Neural progenitor cell (in vitro differentiated cells): ENCODE data around the gene PGAM1. TPM values are rescaled to one million over a fixed set of nuclear protein-coding genes. Genes with fewer than 3 reads are reported as not detected.
A peak's percentile ranks its signal among the peaks of the same experiment; 100 is the strongest.
"Not testable (repeated sequence)": the region's sequence is repeated elsewhere in the genome, so short reads cannot be mapped to it uniquely, and the experiment has no call there.

ENCODE experiments used
- DNase-seq: peaks from one replicate; pipeline ENCODE4 v3.0.0-alpha.2; 2016; ENCODE audit warnings: low spot score
- H2AFZ ChIP-seq: fragments of 200-600 bp; sonication (generic); replicated peaks from 2 replicates; pipeline ENCODE4 v1.6.1; 2016; ENCODE audit warnings: antibody characterized with exemption
- H3F3A ChIP-seq: fragments of 200-600 bp; sonication (generic); 2 replicates; pipeline ENCODE4 v1.6.1; 2016; ENCODE audit warnings: antibody characterized with exemption, low read depth
- H3K27ac ChIP-seq: fragments of 200-600 bp; sonication (generic); 2 replicates; pipeline ENCODE4 v1.5.1; 2016; ENCODE audit warnings: mild to moderate bottlenecking
- H3K27me3 ChIP-seq: fragments of 200-600 bp; sonication (generic); 2 replicates; pipeline ENCODE4 v1.6.1; 2016; ENCODE audit warnings: mild to moderate bottlenecking, moderate library complexity
- H3K36me3 ChIP-seq: fragments of 200-600 bp; sonication (generic); 2 replicates; pipeline ENCODE4 v1.5.1; 2016
- H3K4me1 ChIP-seq: fragments of 200-600 bp; sonication (generic); 2 replicates; pipeline ENCODE4 v1.6.1; 2016; ENCODE audit warnings: mixed run types
- H3K4me2 ChIP-seq: fragments of 200-600 bp; sonication (generic); 2 replicates; pipeline ENCODE4 v1.6.1; 2016
- H3K4me3 ChIP-seq: fragments of 200-600 bp; sonication (generic); 2 replicates; pipeline ENCODE4 v1.5.1; 2016
- H3K79me2 ChIP-seq: fragments of 200-600 bp; sonication (generic); 2 replicates; pipeline ENCODE4 v1.6.1; 2016; ENCODE audit warnings: low read depth
- H3K9ac ChIP-seq: fragments of 200-600 bp; sonication (generic); 2 replicates; pipeline ENCODE4 v1.6.1; 2016
- H3K9me3 ChIP-seq: fragments of 200-600 bp; sonication (generic); 2 replicates; pipeline ENCODE4 v1.5.1; 2016; ENCODE audit warnings: low read depth
- H4K20me1 ChIP-seq: fragments of 200-600 bp; sonication (generic); 2 replicates; pipeline ENCODE4 v1.6.1; 2016; ENCODE audit warnings: low read depth
- H3K27ac Mint-ChIP-seq: 3 replicates; pipeline ENCODE4 v1.8.0; 2021; ENCODE audit warnings: mixed read lengths
- H3K27me3 Mint-ChIP-seq: 2 replicates; pipeline ENCODE4 v1.8.0; 2022; ENCODE audit warnings: low read depth, mild to moderate bottlenecking, inconsistent platforms, moderate library complexity, mixed read lengths; ENCODE audit not compliant: insufficient read depth
- H3K36me3 Mint-ChIP-seq: 3 replicates; pipeline ENCODE4 v1.8.0; 2021; ENCODE audit warnings: mixed read lengths
- H3K4me1 Mint-ChIP-seq: 3 replicates; pipeline ENCODE4 v1.8.0; 2021; ENCODE audit warnings: mixed read lengths
- H3K4me3 Mint-ChIP-seq: 3 replicates; pipeline ENCODE4 v1.8.0; 2021; ENCODE audit warnings: mild to moderate bottlenecking, moderate library complexity, mixed read lengths
- H3K9me3 Mint-ChIP-seq: 3 replicates; pipeline ENCODE4 v1.8.0; 2020; ENCODE audit warnings: mixed read lengths
- EZH2 ChIP-seq: fragments of 200-600 bp; sonication (generic); IDR thresholded peaks from 2 replicates; pipeline ENCODE4 v1.6.1; 2017; ENCODE audit warnings: antibody characterized with exemption, mild to moderate bottlenecking, moderate library complexity
- EZH2phosphoT487 ChIP-seq: fragments of 200-600 bp; sonication (generic); IDR thresholded peaks from 2 replicates; pipeline ENCODE4 v1.6.1; 2017; ENCODE audit warnings: antibody characterized with exemption
- total RNA-seq: library from RNA; depleted of rRNA; stranded (reverse); fragments of >200 nt; gene quantifications from 2 replicates; pipeline ENCODE4 v1.2.3, GENCODE V29; 2015; ENCODE audit warnings: low replicate concordance
- TF ChIP-seq, protein P1 (sequence below): fragments of 200-600 bp; sonication (generic); IDR thresholded peaks from 2 replicates; pipeline ENCODE4 v1.5.1; 2017; ENCODE audit warnings: antibody characterized with exemption, mild to moderate bottlenecking

The PGAM1 gene
- total RNA-seq, 1 donor from 2014 or later, result 887 TPM

GRCh38 chr10:97468162-97468561 is 42.2 kb downstream of the PGAM1 start:
- no peaks in the 10 kb centered on the region for H3K4me1 Mint-ChIP-seq
- peaks cover 22% of the 10 kb centered on the region for H3F3A ChIP-seq
- no peak for DNase-seq
- no peaks in the 10 kb centered on the region for H4K20me1 ChIP-seq
- H3K27ac ChIP-seq, result no peak overlapping the region
- no peak overlapping the region for H3K4me3 Mint-ChIP-seq
- H3K27me3 ChIP-seq, result no peaks in the 10 kb centered on the region
- no peaks in the 10 kb centered on the region for H3K79me2 ChIP-seq
- H3K4me1 ChIP-seq, result no peaks in the 10 kb centered on the region
- no peak overlapping the region for H3K27ac Mint-ChIP-seq
- no peak overlapping the region for H2AFZ ChIP-seq
- no peak overlapping the region for H3K9ac ChIP-seq
- H3K9me3 ChIP-seq, result no peaks in the 10 kb centered on the region
- peaks cover 2% of the 10 kb centered on the region for H3K36me3 ChIP-seq
- H3K4me3 ChIP-seq, result no peak overlapping the region
- H3K9me3 Mint-ChIP-seq, result no peaks in the 10 kb centered on the region
- H3K36me3 Mint-ChIP-seq, result peaks cover 17% of the 10 kb centered on the region
- TF ChIP-seq EZH2phosphoT487 (no peak), EZH2 (no peak)
- TF ChIP-seq, protein P1, sequence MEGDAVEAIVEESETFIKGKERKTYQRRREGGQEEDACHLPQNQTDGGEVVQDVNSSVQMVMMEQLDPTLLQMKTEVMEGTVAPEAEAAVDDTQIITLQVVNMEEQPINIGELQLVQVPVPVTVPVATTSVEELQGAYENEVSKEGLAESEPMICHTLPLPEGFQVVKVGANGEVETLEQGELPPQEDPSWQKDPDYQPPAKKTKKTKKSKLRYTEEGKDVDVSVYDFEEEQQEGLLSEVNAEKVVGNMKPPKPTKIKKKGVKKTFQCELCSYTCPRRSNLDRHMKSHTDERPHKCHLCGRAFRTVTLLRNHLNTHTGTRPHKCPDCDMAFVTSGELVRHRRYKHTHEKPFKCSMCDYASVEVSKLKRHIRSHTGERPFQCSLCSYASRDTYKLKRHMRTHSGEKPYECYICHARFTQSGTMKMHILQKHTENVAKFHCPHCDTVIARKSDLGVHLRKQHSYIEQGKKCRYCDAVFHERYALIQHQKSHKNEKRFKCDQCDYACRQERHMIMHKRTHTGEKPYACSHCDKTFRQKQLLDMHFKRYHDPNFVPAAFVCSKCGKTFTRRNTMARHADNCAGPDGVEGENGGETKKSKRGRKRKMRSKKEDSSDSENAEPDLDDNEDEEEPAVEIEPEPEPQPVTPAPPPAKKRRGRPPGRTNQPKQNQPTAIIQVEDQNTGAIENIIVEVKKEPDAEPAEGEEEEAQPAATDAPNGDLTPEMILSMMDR, result no peak
- no peak overlapping the region for H3K4me2 ChIP-seq
- peaks cover 5% of the 10 kb centered on the region for H3K27me3 Mint-ChIP-seq

DNA sequence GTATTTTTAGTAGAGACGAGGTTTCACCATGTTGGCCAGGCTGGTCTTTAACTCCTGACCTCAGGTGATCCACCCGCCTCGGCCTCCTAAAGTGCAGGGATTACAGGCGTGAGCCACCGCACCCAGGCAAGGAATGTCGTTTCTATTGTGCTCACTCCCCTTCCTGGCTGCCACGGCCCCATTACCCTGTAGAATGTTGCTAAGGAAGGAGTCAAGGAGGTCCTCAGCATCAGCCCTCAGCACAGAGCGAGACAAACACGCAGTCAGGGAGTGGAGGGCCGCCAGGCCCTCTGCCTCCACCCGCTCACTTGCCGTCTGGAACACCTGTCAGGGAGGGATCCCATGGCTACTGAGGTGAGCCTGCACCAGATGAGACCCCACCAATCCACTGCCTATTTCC is 42.8 kb downstream of the PGAM1 start:
- not testable (repeated sequence) for H3K4me3 Mint-ChIP-seq, H3K27ac ChIP-seq, H4K20me1 ChIP-seq, H3K4me2 ChIP-seq, H3K9ac ChIP-seq, H3K4me1 ChIP-seq, H3K4me1 Mint-ChIP-seq, DNase-seq, H3K27me3 Mint-ChIP-seq, H3K36me3 ChIP-seq, H3K9me3 Mint-ChIP-seq, H3K79me2 ChIP-seq, H2AFZ ChIP-seq, H3K9me3 ChIP-seq, H3K27ac Mint-ChIP-seq, H3K27me3 ChIP-seq, H3K4me3 ChIP-seq
- peaks cover 15% of the 10 kb centered on the region for H3F3A ChIP-seq
- H3K36me3 Mint-ChIP-seq, result peaks cover 22% of the 10 kb centered on the region

- Histone ChIP-seq H3K36me3 (peaks cover 18% of the 10 kb centered on the region), H3K9me3 (no peaks in the 10 kb centered on the region), H3F3A (no peaks in the 10 kb centered on the region), H4K20me1 (no peaks in the 10 kb centered on the region), H2AFZ (no peak overlapping the region), H3K9ac (no peak overlapping the region), H3K27me3 (no peaks in the 10 kb centered on the region), H3K4me2 (no peak overlapping the region), H3K4me1 (peaks cover 5% of the 10 kb centered on the region), H3K27ac (no peak overlapping the region), H3K4me3 (no peak overlapping the region), H3K79me2 (no peaks in the 10 kb centered on the region)
- Mint-ChIP-seq H3K9me3 (no peaks in the 10 kb centered on the region), H3K36me3 (peaks cover 44% of the 10 kb centered on the region), H3K27ac (no peak overlapping the region), H3K27me3 (peaks cover 2% of the 10 kb centered on the region), H3K4me1 (no peaks in the 10 kb centered on the region), H3K4me3 (no peak overlapping the region)
- DNase-seq, result no peak
- TF ChIP-seq, protein P1, result no peak
- TF ChIP-seq EZH2 (no peak), EZH2phosphoT487 (no peak)
Measured at GRCh38 chr10:97474918-97475317, 48.9 kb downstream of the PGAM1 start.

DNA sequence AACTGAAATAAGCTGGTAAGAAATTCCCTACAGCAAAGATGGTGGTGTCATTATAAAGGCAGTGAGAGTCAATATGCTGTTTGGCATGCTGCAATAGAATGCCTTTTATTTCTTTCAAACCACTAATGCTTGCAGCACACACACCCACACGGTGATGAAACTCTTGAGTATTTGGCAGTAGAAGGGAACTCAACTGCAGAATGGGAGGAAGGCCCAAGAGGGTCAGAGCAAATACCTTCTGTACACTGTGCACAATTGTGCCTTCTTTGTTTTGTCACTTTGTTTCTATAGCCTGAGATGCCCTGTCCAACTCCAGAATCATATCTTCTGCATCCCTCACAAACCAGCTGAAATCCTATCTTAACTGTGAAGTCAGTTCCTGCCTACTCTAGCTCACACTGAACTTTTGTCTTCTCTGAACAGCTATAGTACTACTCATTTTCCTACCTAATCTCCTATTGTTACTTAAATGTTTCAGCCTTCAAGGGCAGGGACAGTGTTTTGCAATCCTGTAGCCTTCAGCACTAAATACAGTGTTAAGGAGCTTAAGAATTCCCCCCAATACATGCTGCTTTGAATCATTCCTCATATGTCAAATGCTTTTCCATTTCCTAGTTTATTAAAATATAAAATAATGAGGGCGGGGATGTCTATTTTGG is 50.1 kb downstream of the PGAM1 start:
- Histone ChIP-seq H3K4me3 (no peak overlapping the region), H3K4me1 (peaks cover 9% of the 10 kb centered on the region), H3K36me3 (peaks cover 15% of the 10 kb centered on the region), H2AFZ (no peak overlapping the region), H3K27ac (no peak overlapping the region), H3K79me2 (no peaks in the 10 kb centered on the region), H3K4me2 (no peak overlapping the region), H3F3A (peaks cover 8% of the 10 kb centered on the region), H4K20me1 (peaks cover 9% of the 10 kb centered on the region), H3K9me3 (no peaks in the 10 kb centered on the region), H3K9ac (no peak overlapping the region), H3K27me3 (no peaks in the 10 kb centered on the region)
- Mint-ChIP-seq H3K4me3 (no peak overlapping the region), H3K27me3 (no peaks in the 10 kb centered on the region), H3K27ac (no peak overlapping the region), H3K36me3 (peaks cover 44% of the 10 kb centered on the region), H3K9me3 (no peaks in the 10 kb centered on the region), H3K4me1 (peaks cover 6% of the 10 kb centered on the region)
- TF ChIP-seq EZH2 (no peak), EZH2phosphoT487 (no peak)
- TF ChIP-seq, protein P1, result no peak
- no peak for DNase-seq

DNA sequence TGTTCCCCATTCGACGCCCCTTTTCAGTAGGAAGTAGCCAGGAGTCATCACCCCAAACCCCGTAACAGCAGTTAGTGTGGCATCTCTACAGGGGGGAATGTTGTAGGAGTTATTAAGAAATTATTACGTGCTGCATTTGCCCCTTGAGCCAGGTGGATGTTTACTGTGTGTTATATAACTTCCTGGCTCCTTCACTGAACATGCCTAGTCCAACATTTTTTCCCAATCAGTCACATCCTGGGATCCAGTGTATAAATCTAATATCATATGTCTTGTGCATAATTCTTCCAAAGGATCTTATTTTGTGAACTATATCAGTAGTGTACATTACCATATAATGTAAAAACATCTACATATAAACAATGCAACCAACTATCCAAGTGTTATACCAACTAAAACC is 53.4 kb downstream of the PGAM1 start:
- H3K4me1 Mint-ChIP-seq, H2AFZ ChIP-seq, H3K9ac ChIP-seq, H3K27me3 Mint-ChIP-seq, H3K27ac Mint-ChIP-seq, H3K4me1 ChIP-seq, H3K9me3 Mint-ChIP-seq, DNase-seq, H3K27ac ChIP-seq, H3K4me2 ChIP-seq, H3K27me3 ChIP-seq, H3K9me3 ChIP-seq, H3K4me3 Mint-ChIP-seq: not testable (repeated sequence)
- Histone ChIP-seq H4K20me1 (peaks cover 19% of the 10 kb centered on the region), H3F3A (peaks cover 14% of the 10 kb centered on the region), H3K36me3 (peaks cover 11% of the 10 kb centered on the region), H3K79me2 (peaks cover 25% of the 10 kb centered on the region), H3K4me3 (peak overlapping the region; percentile 16)
- H3K36me3 Mint-ChIP-seq, result peaks cover 35% of the 10 kb centered on the region
